ENCODE data around the gene TVP23A.
"Not testable (repeated sequence)": the region's sequence is repeated elsewhere in the genome, so short reads cannot be mapped to it uniquely, and the experiment has no call there.

TVP23A gene

GRCh38 chr16:10791048-10791447 is 27.5 kb downstream of the TVP23A start:
- H3K27me3 ChIP-seq, result no peaks in the 10 kb centered on the region
- no peaks in the 10 kb centered on the region for H3K36me3 ChIP-seq
- no peaks in the 10 kb centered on the region for H3K9me3 ChIP-seq
- peaks cover 7% of the 10 kb centered on the region; the same call in 1 of the 2 replicates for H3K4me1 ChIP-seq
- DNase-seq, result no peak
- no peak for TF ChIP-seq CTCF (IDR thresholded peaks at IDR 0.05; ENCODE audit: low read depth, low read length)
- no peak overlapping the region for H3K4me3 ChIP-seq (ENCODE audit: low read depth, low read length)

- H3K27me3 ChIP-seq; H3K9me3 ChIP-seq; H3K4me1 ChIP-seq; DNase-seq; H3K36me3 ChIP-seq; H3K4me3 ChIP-seq (ENCODE audit: low read depth, low read length): not testable (repeated sequence)
Measured at GRCh38 chr16:10788630-10789029, 30.0 kb downstream of the TVP23A start.

- Histone ChIP-seq H3K4me1 (peaks cover 7% of the 10 kb centered on the region; the same call in 1 of the 2 replicates), H3K27me3 (no peaks in the 10 kb centered on the region), H3K36me3 (no peaks in the 10 kb centered on the region), H3K4me3 (ENCODE audit: low read depth, low read length) (0 out of 2 replicates have a peak overlapping the region, but pooled peaks have one; percentile 7), H3K9me3 (no peaks in the 10 kb centered on the region)
- peak; percentile 90 for DNase-seq
- TF ChIP-seq CTCF (IDR thresholded peaks at IDR 0.05; ENCODE audit: low read depth, low read length), result no peak
Measured at GRCh38 chr16:10787304-10787703, 31.3 kb downstream of the TVP23A start.

GRCh38 chr16:10782628-10783027 is 36.0 kb downstream of the TVP23A start:
- no peaks in the 10 kb centered on the region for H3K9me3 ChIP-seq
- H3K4me1 ChIP-seq, result peaks cover 5% of the 10 kb centered on the region; the same call in 1 of the 2 replicates
- H3K36me3 ChIP-seq, result no peaks in the 10 kb centered on the region
- no peak overlapping the region for H3K4me3 ChIP-seq (ENCODE audit: low read depth, low read length)
- TF ChIP-seq CTCF (IDR thresholded peaks at IDR 0.05; ENCODE audit: low read depth, low read length), result no peak
- no peak for DNase-seq
- no peaks in the 10 kb centered on the region for H3K27me3 ChIP-seq

- H3K27me3 ChIP-seq, result no peaks in the 10 kb centered on the region
- H3K4me3 ChIP-seq (ENCODE audit: low read depth, low read length), result no peak overlapping the region
- no peak for TF ChIP-seq CTCF (IDR thresholded peaks at IDR 0.05; ENCODE audit: low read depth, low read length)
- no peaks in the 10 kb centered on the region for H3K36me3 ChIP-seq
- no peak for DNase-seq
- no peaks in the 10 kb centered on the region for H3K4me1 ChIP-seq
- H3K9me3 ChIP-seq, result no peaks in the 10 kb centered on the region
Measured at GRCh38 chr16:10780628-10781027, 38.0 kb downstream of the TVP23A start.

GRCh38 chr16:10779908-10780307 is 38.7 kb downstream of the TVP23A start:
- DNase-seq; H3K36me3 ChIP-seq; H3K4me3 ChIP-seq (ENCODE audit: low read depth, low read length); H3K9me3 ChIP-seq; H3K4me1 ChIP-seq; H3K27me3 ChIP-seq: not testable (repeated sequence)

GRCh38 chr16:10777356-10777755 is 41.2 kb downstream of the TVP23A start:
- H3K4me1 ChIP-seq, result no peaks in the 10 kb centered on the region
- TF ChIP-seq CTCF (IDR thresholded peaks at IDR 0.05; ENCODE audit: low read depth, low read length), result no peak
- no peak overlapping the region for H3K4me3 ChIP-seq (ENCODE audit: low read depth, low read length)
- no peaks in the 10 kb centered on the region for H3K36me3 ChIP-seq
- H3K9me3 ChIP-seq, result no peaks in the 10 kb centered on the region
- H3K27me3 ChIP-seq, result no peaks in the 10 kb centered on the region
- no peak for DNase-seq

- not testable (repeated sequence) for H3K36me3 ChIP-seq, H3K4me1 ChIP-seq, H3K27me3 ChIP-seq
Measured at GRCh38 chr16:10776923-10777322, 41.7 kb downstream of the TVP23A start.

More at GRCh38 chr16:10776923-10777322, 41.7 kb downstream of the TVP23A start:
- DNase-seq; H3K4me3 ChIP-seq (ENCODE audit: low read depth, low read length); H3K9me3 ChIP-seq: not testable (repeated sequence)
